ENCODE measurements around the gene CAPN14.

The CAPN14 gene

GRCh38 chr2:31263636-31264190 is 46.4 kb upstream of the CAPN14 start:
- no peak overlapping the region for H3K4me3 ChIP-seq (replicated peaks; ENCODE audit: insufficient read depth, low read length)
- no peak for DNase-seq (ENCODE audit: low read depth in 1 of 2, low spot score in 1 of 2)
- H3K27ac ChIP-seq (replicated peaks): no peak overlapping the region
- no peaks in the 10 kb centered on the region for H3K27me3 ChIP-seq (ENCODE audit: insufficient read depth, poor library complexity, severe bottlenecking)
- TF ChIP-seq, protein P1, sequence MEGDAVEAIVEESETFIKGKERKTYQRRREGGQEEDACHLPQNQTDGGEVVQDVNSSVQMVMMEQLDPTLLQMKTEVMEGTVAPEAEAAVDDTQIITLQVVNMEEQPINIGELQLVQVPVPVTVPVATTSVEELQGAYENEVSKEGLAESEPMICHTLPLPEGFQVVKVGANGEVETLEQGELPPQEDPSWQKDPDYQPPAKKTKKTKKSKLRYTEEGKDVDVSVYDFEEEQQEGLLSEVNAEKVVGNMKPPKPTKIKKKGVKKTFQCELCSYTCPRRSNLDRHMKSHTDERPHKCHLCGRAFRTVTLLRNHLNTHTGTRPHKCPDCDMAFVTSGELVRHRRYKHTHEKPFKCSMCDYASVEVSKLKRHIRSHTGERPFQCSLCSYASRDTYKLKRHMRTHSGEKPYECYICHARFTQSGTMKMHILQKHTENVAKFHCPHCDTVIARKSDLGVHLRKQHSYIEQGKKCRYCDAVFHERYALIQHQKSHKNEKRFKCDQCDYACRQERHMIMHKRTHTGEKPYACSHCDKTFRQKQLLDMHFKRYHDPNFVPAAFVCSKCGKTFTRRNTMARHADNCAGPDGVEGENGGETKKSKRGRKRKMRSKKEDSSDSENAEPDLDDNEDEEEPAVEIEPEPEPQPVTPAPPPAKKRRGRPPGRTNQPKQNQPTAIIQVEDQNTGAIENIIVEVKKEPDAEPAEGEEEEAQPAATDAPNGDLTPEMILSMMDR (IDR thresholded peaks at IDR 0.05; ENCODE audit: insufficient read depth, low read length): no peak
- no peak for TF ChIP-seq POLR2AphosphoS5 (IDR thresholded peaks at IDR 0.05; ENCODE audit: low read depth)
- TF ChIP-seq SPI1 (IDR thresholded peaks at IDR 0.05; ENCODE audit: borderline replicate concordance, low read depth): no peak
- TF ChIP-seq GABPA (IDR thresholded peaks at IDR 0.05; ENCODE audit: low read depth): no peak
- TF ChIP-seq REST (IDR thresholded peaks at IDR 0.05; ENCODE audit: insufficient replicate concordance, low read depth): no peak

- TF ChIP-seq GABPA (IDR thresholded peaks at IDR 0.05; ENCODE audit: low read depth) (no peak), REST (IDR thresholded peaks at IDR 0.05; ENCODE audit: insufficient replicate concordance, low read depth) (no peak), SPI1 (IDR thresholded peaks at IDR 0.05; ENCODE audit: borderline replicate concordance, low read depth) (no peak), POLR2AphosphoS5 (IDR thresholded peaks at IDR 0.05; ENCODE audit: low read depth) (no peak)
- TF ChIP-seq, protein P1 (IDR thresholded peaks at IDR 0.05; ENCODE audit: insufficient read depth, low read length): no peak
- Histone ChIP-seq H3K4me3 (replicated peaks; ENCODE audit: insufficient read depth, low read length) (no peak overlapping the region), H3K27ac (replicated peaks) (no peak overlapping the region), H3K27me3 (ENCODE audit: insufficient read depth, poor library complexity, severe bottlenecking) (no peaks in the 10 kb centered on the region)
- DNase-seq (ENCODE audit: low read depth in 1 of 2, low spot score in 1 of 2): no peak
Measured at GRCh38 chr2:31260870-31261269, 43.6 kb upstream of the CAPN14 start.

GRCh38 chr2:31259075-31259474 is 41.8 kb upstream of the CAPN14 start:
- TF ChIP-seq, protein P1 (IDR thresholded peaks at IDR 0.05; ENCODE audit: insufficient read depth, low read length): no peak
- TF ChIP-seq SPI1 (IDR thresholded peaks at IDR 0.05; ENCODE audit: borderline replicate concordance, low read depth) (no peak), POLR2AphosphoS5 (IDR thresholded peaks at IDR 0.05; ENCODE audit: low read depth) (no peak), REST (IDR thresholded peaks at IDR 0.05; ENCODE audit: insufficient replicate concordance, low read depth) (no peak), GABPA (IDR thresholded peaks at IDR 0.05; ENCODE audit: low read depth) (no peak)
- DNase-seq (ENCODE audit: low read depth in 1 of 2, low spot score in 1 of 2): no peak
- Histone ChIP-seq H3K27ac (replicated peaks) (no peak overlapping the region), H3K27me3 (ENCODE audit: insufficient read depth, poor library complexity, severe bottlenecking) (no peaks in the 10 kb centered on the region), H3K4me3 (replicated peaks; ENCODE audit: insufficient read depth, low read length) (no peak overlapping the region)
